ENCODE data around the gene SUSD4. TPM values are rescaled to one million over a fixed set of nuclear protein-coding genes. Genes with fewer than 3 reads are reported as not detected.

The SUSD4 gene
- total and polyA plus RNA-seq, 2 donors (not counting 3 experiments of a cell fraction or from before 2014, with no cell fraction given) = not detected

- ChIA-PET CTCF (no interaction called here), POLR2A (no interaction called here)
- BruUV-seq (replicated peaks) = no TSS peak
- dilution Hi-C loops (cut with MboI; ENCODE audit: extremely low pct_ligation_motif_present, low sequenced_read_pairs) (no loop called here), intact Hi-C loops (cut with micrococcal nuclease) (no loop called here)
- Histone ChIP-seq H4K20me1 (replicated peaks; ENCODE audit: control insufficient read depth, extremely low read depth, insufficient read depth, low read length) (no peaks in the 10 kb centered on the region), H3K9ac (replicated peaks; ENCODE audit: extremely low read depth, insufficient read depth, low read length) (no peak overlapping the region), H3K4me3 (replicated peaks in 1 of 3; ENCODE audit: insufficient read depth in 1 of 3, low read depth in 1 of 3, low read length in 3 of 3) (no peak overlapping the region), H3K79me2 (ENCODE audit: control insufficient read depth, insufficient read depth, low read length) (no peaks in the 10 kb centered on the region), H3K36me3 (ENCODE audit: control insufficient read depth in 2 of 2, extremely low read depth in 1 of 2, insufficient read depth in 2 of 2, low read length in 2 of 2) (no peaks in the 10 kb centered on the region), H3K27ac (ENCODE audit: insufficient read depth, low read depth, low read length) (no peak overlapping the region), H3K9me1 (replicated peaks; ENCODE audit: control insufficient read depth, extremely low read depth, insufficient read depth, low read length) (no peaks in the 10 kb centered on the region), H2AFZ (ENCODE audit: low read depth, low read length) (no peak overlapping the region), H3K4me2 (ENCODE audit: insufficient read depth, low read length) (no peak overlapping the region), H3K9me3 (replicated peaks; ENCODE audit: control insufficient read depth, insufficient read depth, low read length) (no peaks in the 10 kb centered on the region), H3K4me1 (ENCODE audit: control insufficient read depth, extremely low read depth, insufficient read depth, low read length) (no peaks in the 10 kb centered on the region), H3K27me3 (ENCODE audit: control insufficient read depth in 2 of 2, insufficient read depth in 2 of 2, low read length in 2 of 2) (peaks cover 0 to 6% of the 10 kb centered on the region in 2 experiments)
- no peak for DNase-seq (ENCODE audit: low read depth, low spot score)
- FAIRE-seq = no peak
- no peak for TF ChIP-seq POLR2AphosphoS5 (IDR thresholded peaks at IDR 0.05; ENCODE audit: insufficient read depth, low read depth, low read length)
- TF ChIP-seq MYC (IDR thresholded peaks at IDR 0.05; ENCODE audit: low read depth, low read length) = no peak
- TF ChIP-seq CTCF (IDR thresholded peaks at IDR 0.05; ENCODE audit: extremely low read depth in 1 of 2, insufficient read depth in 1 of 2, low read depth in 1 of 2, low read length in 2 of 2) = no peak
- TF ChIP-seq MAX (IDR thresholded peaks at IDR 0.05; ENCODE audit: insufficient read depth, insufficient read length) = no peak
- TF ChIP-seq POLR2A (IDR thresholded peaks at IDR 0.05; ENCODE audit: low read depth, low read length) = no peak
- TF ChIP-seq GATA2 (IDR thresholded peaks at IDR 0.05; ENCODE audit: insufficient read depth, insufficient read length, low read depth, low read length) = no peak
- no peak for TF ChIP-seq JUN (IDR thresholded peaks at IDR 0.05; ENCODE audit: borderline replicate concordance, insufficient read depth, insufficient read length, low read depth)
- no peak for TF ChIP-seq EZH2 (IDR thresholded peaks at IDR 0.05; ENCODE audit: borderline replicate concordance, low read depth, low read length, severe bottlenecking)
- no peak for TF ChIP-seq FOS (IDR thresholded peaks at IDR 0.05; ENCODE audit: borderline replicate concordance, insufficient read depth, low read length)
Observed at GRCh38 chr1:223346311-223346710, 17.7 kb downstream of the SUSD4 start.
